Hematopoietic multipotent progenitor cell (in vitro differentiated cells): Measurements from ENCODE around the gene UNC13C. TPM values are rescaled to one million over a fixed set of nuclear protein-coding genes. Genes with fewer than 3 reads are reported as not detected.
A peak's percentile ranks its signal among the peaks of the same experiment; 100 is the strongest.
"Not testable (repeated sequence)": the region's sequence is repeated elsewhere in the genome, so short reads cannot be mapped to it uniquely, and the experiment has no call there.

ENCODE experiments used
- DNase-seq, 3 donors: peaks; one replicate each; pipeline ENCODE4 v3.0.0-alpha.2; 2011 to 2015; ENCODE audit warnings: low read depth in 2 of 3, low spot score in 2 of 3
- total RNA-seq: library from RNA; depleted of rRNA; stranded (reverse); fragments of >200 nt; gene quantifications from one replicate; pipeline ENCODE4 v1.2.3, GENCODE V29; 2012

Gene UNC13C
- total RNA-seq, 1 donor: under 0.01 TPM

GRCh38 chr15:54410481-54410880 lies 432.2 kb downstream of the UNC13C start:
- DNase-seq: no peak

- DNase-seq: no peak
Measured at GRCh38 chr15:54424171-54424570, 445.9 kb downstream of the UNC13C start.

- DNase-seq: no peak
Measured at GRCh38 chr15:54428596-54428995, 450.4 kb downstream of the UNC13C start.

- DNase-seq: not testable (repeated sequence)
Measured at GRCh38 chr15:54450288-54450687, 472.0 kb downstream of the UNC13C start.

GRCh38 chr15:54456413-54456812 lies 478.2 kb downstream of the UNC13C start:
- DNase-seq: no peak

GRCh38 chr15:54462511-54462913 lies 484.3 kb downstream of the UNC13C start:
- no peak for DNase-seq

- DNase-seq: no peak
Measured at GRCh38 chr15:54481819-54482218, 503.6 kb downstream of the UNC13C start.

GRCh38 chr15:54482251-54482650 lies 504.0 kb downstream of the UNC13C start:
- no peak for DNase-seq

GRCh38 chr15:54500330-54500729 lies 522.1 kb downstream of the UNC13C start:
- no peak for DNase-seq

- DNase-seq: no peak
Measured at GRCh38 chr15:54502416-54503075, 524.3 kb downstream of the UNC13C start.

- no peak for DNase-seq
Measured at GRCh38 chr15:54504695-54505094, 526.5 kb downstream of the UNC13C start.

- no peak for DNase-seq
Measured at GRCh38 chr15:54506977-54507524, 528.8 kb downstream of the UNC13C start.

GRCh38 chr15:54514601-54515000 lies 536.4 kb downstream of the UNC13C start:
- DNase-seq: no peak

GRCh38 chr15:54515664-54516582 lies 537.7 kb downstream of the UNC13C start:
- DNase-seq: no peak

GRCh38 chr15:54517366-54517765 lies 539.1 kb downstream of the UNC13C start:
- DNase-seq: no peak

- DNase-seq: no peak
Measured at GRCh38 chr15:54518156-54518882, 540.1 kb downstream of the UNC13C start.

GRCh38 chr15:54519577-54519976 lies 541.3 kb downstream of the UNC13C start:
- DNase-seq: peak in 2 of 3 donors; percentile 54 to 76

GRCh38 chr15:54520616-54521015 lies 542.4 kb downstream of the UNC13C start:
- DNase-seq: no peak

- no peak for DNase-seq
Measured at GRCh38 chr15:54521206-54521605, 543.0 kb downstream of the UNC13C start.

GRCh38 chr15:54528021-54528420 lies 549.8 kb downstream of the UNC13C start:
- DNase-seq: no peak

GRCh38 chr15:54540721-54541120 lies 562.5 kb downstream of the UNC13C start:
- no peak for DNase-seq
